Parathyroid adenoma (tissue), 2 donors: ENCODE data around the gene SLC2A13.

ENCODE experiments used
- H2AFZ ChIP-seq: fragments of 300-600 bp; sonication (generic); one replicate; pipeline ENCODE4 v1.7.0; 2017; ENCODE audit warnings: antibody characterized with exemption, mild to moderate bottlenecking
- H3K27ac ChIP-seq: fragments of 300-600 bp; sonication (generic); one replicate; pipeline ENCODE4 v1.7.0; 2017
- H3K27me3 ChIP-seq: fragments of 300-600 bp; sonication (generic); one replicate; pipeline ENCODE4 v1.7.0; 2017; ENCODE audit warnings: low read length; ENCODE audit not compliant: control insufficient read depth, insufficient read depth
- H3K36me3 ChIP-seq: fragments of 300-600 bp; sonication (generic); one replicate; pipeline ENCODE4 v1.7.0; 2017; ENCODE audit warnings: low read length; ENCODE audit not compliant: control insufficient read depth, insufficient read depth
- H3K4me1 ChIP-seq: fragments of 300-600 bp; sonication (generic); one replicate; pipeline ENCODE4 v1.7.0; 2017; ENCODE audit warnings: control low read depth
- H3K4me2 ChIP-seq: fragments of 300-600 bp; sonication (generic); one replicate; pipeline ENCODE4 v1.7.0; 2017; ENCODE audit warnings: low read length
- H3K4me3 ChIP-seq: fragments of 300-600 bp; sonication (generic); one replicate; pipeline ENCODE4 v1.7.0; 2017; ENCODE audit warnings: low read depth, low read length
- H3K79me2 ChIP-seq: fragments of 300-600 bp; sonication (generic); one replicate; pipeline ENCODE4 v1.7.0; 2017; ENCODE audit warnings: control low read depth
- H3K9ac ChIP-seq: fragments of 300-600 bp; sonication (generic); one replicate; pipeline ENCODE4 v1.7.0; 2017; ENCODE audit warnings: mild to moderate bottlenecking
- H3K9me3 ChIP-seq: fragments of 300-600 bp; sonication (generic); one replicate; pipeline ENCODE4 v1.7.0; 2017; ENCODE audit warnings: low read length; ENCODE audit not compliant: control insufficient read depth
- TF ChIP-seq, protein P1 (sequence below): fragments of 300-600 bp; sonication (generic); IDR thresholded peaks from one replicate; pipeline ENCODE4 v1.7.0; 2017; ENCODE audit warnings: antibody characterized with exemption, mild to moderate bottlenecking
- donor health status: primary hyperparathyroidism.

SLC2A13 gene

DNA sequence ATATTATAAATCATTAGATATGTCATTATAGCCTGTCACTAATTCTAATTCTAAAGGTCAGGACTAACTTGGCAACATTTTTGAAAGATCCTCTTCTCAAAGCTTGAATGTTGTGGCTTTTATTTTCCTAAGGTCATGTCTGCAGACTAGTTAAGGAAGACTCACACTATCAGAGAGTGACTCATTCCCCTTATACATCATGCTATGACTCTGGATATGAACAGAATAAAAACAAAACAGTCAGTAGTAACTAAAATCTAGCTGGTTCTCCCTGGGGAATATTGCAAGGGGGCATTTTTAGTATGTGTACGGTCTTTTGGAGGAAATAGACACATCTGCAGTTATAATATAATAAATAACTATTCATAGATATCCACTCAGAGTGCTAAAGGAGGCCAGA lies 170.6 kb downstream of the SLC2A13 start:
- TF ChIP-seq, protein P1, sequence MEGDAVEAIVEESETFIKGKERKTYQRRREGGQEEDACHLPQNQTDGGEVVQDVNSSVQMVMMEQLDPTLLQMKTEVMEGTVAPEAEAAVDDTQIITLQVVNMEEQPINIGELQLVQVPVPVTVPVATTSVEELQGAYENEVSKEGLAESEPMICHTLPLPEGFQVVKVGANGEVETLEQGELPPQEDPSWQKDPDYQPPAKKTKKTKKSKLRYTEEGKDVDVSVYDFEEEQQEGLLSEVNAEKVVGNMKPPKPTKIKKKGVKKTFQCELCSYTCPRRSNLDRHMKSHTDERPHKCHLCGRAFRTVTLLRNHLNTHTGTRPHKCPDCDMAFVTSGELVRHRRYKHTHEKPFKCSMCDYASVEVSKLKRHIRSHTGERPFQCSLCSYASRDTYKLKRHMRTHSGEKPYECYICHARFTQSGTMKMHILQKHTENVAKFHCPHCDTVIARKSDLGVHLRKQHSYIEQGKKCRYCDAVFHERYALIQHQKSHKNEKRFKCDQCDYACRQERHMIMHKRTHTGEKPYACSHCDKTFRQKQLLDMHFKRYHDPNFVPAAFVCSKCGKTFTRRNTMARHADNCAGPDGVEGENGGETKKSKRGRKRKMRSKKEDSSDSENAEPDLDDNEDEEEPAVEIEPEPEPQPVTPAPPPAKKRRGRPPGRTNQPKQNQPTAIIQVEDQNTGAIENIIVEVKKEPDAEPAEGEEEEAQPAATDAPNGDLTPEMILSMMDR = no peak
- Histone ChIP-seq H3K27ac (no peak overlapping the region), H3K27me3 (no peaks in the 10 kb centered on the region), H3K4me3 (no peak overlapping the region), H3K4me2 (no peak overlapping the region), H3K36me3 (no peaks in the 10 kb centered on the region), H3K4me1 (no peaks in the 10 kb centered on the region), H2AFZ (no peak overlapping the region), H3K9me3 (no peaks in the 10 kb centered on the region), H3K9ac (no peak overlapping the region), H3K79me2 (no peaks in the 10 kb centered on the region)

DNA sequence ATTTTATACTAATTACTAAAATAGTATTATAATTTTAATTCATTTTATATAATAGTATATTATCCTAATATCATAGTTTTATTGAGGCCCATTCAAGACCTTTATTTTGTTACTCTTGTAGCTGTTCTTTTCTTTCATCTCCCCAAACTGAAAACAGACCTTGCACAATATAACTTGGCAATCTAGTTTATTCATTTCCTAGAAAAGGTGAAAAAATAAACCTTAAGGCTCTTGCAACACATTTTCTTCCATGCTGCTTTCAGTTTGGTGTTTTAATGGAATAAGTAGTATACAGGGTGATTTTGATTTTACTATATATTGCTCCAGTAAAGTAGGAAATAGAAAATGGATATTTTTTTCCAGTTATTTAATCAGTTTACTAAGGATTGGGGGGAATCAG lies 174.0 kb downstream of the SLC2A13 start:
- no peak overlapping the region for H3K4me2 ChIP-seq
- H3K27ac ChIP-seq = no peak overlapping the region
- no peaks in the 10 kb centered on the region for H3K36me3 ChIP-seq
- no peak overlapping the region for H3K4me3 ChIP-seq
- H2AFZ ChIP-seq = no peak overlapping the region
- H3K9me3 ChIP-seq = no peaks in the 10 kb centered on the region
- no peak overlapping the region for H3K9ac ChIP-seq
- no peaks in the 10 kb centered on the region for H3K27me3 ChIP-seq
- no peaks in the 10 kb centered on the region for H3K79me2 ChIP-seq
- TF ChIP-seq, protein P1 = no peak
- H3K4me1 ChIP-seq = no peaks in the 10 kb centered on the region

DNA sequence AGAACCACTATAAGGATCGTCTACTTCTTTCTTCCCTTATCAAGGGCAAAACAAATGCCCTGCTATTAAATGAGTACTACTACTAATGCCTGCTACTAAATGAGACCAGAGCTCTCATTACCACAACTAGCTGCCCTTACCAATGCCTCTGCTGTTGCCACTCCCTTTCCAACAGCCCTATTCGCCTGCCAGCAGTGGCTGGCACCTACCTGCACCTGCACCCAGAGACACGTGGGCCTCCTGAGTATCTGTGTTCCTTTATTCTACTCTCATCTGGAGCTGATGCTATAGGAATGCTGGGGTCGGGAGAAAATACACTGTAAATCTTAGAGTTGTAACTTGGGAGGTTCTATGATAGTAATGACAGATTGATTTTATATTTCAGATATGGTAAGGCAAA lies 174.7 kb downstream of the SLC2A13 start:
- Histone ChIP-seq H3K27me3 (no peaks in the 10 kb centered on the region), H3K79me2 (no peaks in the 10 kb centered on the region), H3K36me3 (no peaks in the 10 kb centered on the region), H3K27ac (no peak overlapping the region), H2AFZ (no peak overlapping the region), H3K4me3 (no peak overlapping the region), H3K9me3 (no peaks in the 10 kb centered on the region), H3K9ac (no peak overlapping the region), H3K4me2 (no peak overlapping the region), H3K4me1 (no peaks in the 10 kb centered on the region)
- TF ChIP-seq, protein P1 = no peak

DNA sequence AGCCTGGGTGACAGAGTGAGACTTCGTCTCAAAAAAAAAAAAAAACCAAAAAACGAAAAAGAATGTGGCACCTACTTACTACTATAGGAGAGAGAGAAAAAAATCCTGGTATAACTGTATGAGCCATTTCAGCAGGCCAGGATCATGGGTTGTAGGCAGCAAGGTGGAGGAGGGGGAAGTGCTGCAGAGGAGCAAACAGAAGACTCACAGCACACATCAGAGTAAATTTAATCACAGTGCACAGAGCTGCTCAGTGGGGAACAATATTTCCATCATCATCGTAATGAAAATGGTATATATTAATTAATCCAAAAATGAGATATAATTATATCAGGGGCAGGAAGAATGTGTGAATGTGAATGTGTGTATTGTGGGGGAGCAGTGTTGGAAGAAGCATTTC lies 175.8 kb downstream of the SLC2A13 start:
- Histone ChIP-seq H3K27ac (no peak overlapping the region), H3K4me2 (no peak overlapping the region), H3K9ac (no peak overlapping the region), H3K4me1 (no peaks in the 10 kb centered on the region), H3K9me3 (no peaks in the 10 kb centered on the region), H3K27me3 (no peaks in the 10 kb centered on the region), H3K79me2 (no peaks in the 10 kb centered on the region), H3K4me3 (no peak overlapping the region), H2AFZ (no peak overlapping the region), H3K36me3 (no peaks in the 10 kb centered on the region)
- TF ChIP-seq, protein P1 = no peak

DNA sequence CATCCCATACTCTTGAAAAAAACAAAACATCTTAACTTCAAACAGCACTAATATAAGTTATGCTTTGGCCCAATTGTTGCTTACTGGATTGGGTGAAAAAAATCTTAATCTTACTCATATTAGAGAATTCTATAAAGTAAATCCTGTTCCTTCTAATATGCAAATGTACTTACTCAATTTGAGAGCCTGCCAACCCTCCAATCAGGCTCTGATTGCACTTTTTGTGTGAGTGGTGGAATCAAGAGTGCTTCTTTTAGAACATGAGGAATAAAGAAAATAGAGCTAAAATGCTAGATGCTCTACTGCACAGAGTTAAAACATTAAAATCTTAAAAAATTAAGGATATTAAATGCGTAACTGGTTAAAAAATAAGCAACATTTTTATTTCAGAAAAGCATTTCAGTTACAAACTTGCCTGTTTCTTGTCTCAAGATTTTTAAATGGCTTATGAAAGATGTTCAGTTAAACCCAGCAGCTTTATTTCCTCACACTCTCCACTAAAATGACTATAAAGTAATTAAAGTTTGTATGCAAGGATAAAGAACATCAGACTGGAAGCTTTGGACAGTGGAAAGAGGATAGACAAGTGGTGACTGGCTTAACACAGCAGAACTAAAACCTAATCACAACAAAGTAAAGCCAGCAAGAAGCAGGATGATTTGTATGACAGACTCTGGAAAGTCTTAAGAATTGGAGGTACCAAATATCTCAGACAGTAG lies 177.5 kb downstream of the SLC2A13 start:
- Histone ChIP-seq H3K36me3 (no peaks in the 10 kb centered on the region), H3K9ac (no peak overlapping the region), H3K27me3 (no peaks in the 10 kb centered on the region), H3K79me2 (no peaks in the 10 kb centered on the region), H3K27ac (no peak overlapping the region), H3K4me3 (no peak overlapping the region), H2AFZ (no peak overlapping the region), H3K9me3 (no peaks in the 10 kb centered on the region), H3K4me2 (no peak overlapping the region), H3K4me1 (no peaks in the 10 kb centered on the region)
- TF ChIP-seq, protein P1 = no peak
